IMR-90 (cell line): ENCODE data around the gene UMOD. TPM values are rescaled to one million over a fixed set of nuclear protein-coding genes. Genes with fewer than 3 reads are reported as not detected.

Experiments used
- ATAC-seq: fragments of 200-7000 bp; cut with Tn5 transposase; 2 replicates; pipeline ENCODE4 v1.9.1; 2020; ENCODE audit warnings: low read depth, mild to moderate bottlenecking, moderate library complexity
- BruUV-seq: library from RNA; stranded (reverse); fragments of 400-500 nt; replicated peaks from 2 replicates; lab custom pipeline; 2021; lab: Mats Ljungman, UMichigan
- CTCF ChIA-PET: fragments of 300-600 bp; formaldehyde crosslinking; extraction: SDS; loops from one replicate; lab custom pipeline; 2021; ENCODE audit warnings: antibody characterized with exemption; lab: Yijun Ruan, JAX
- POLR2A ChIA-PET: fragments of 300-600 bp; sonication (Branson Sonifier 250); formaldehyde crosslinking; loops from one replicate; lab custom pipeline; 2022; ENCODE audit warnings: antibody characterized with exemption; ENCODE audit not compliant: unreplicated experiment; lab: Charles Lee
- DNase-seq: peaks from one replicate; pipeline ENCODE4 v3.0.0; 2013
- H2AFZ ChIP-seq: replicated peaks from 2 replicates; pipeline ENCODE3; 2013; ENCODE audit warnings: low read length, mild to moderate bottlenecking; ENCODE audit not compliant: poor library complexity
- H2AK5ac ChIP-seq: 2 replicates; pipeline ENCODE4 v1.6.1; 2013; ENCODE audit warnings: low read depth, low read length, inconsistent platforms
- H2AK9ac ChIP-seq: replicated peaks from 2 replicates; pipeline ENCODE3; 2013; ENCODE audit warnings: mild to moderate bottlenecking, low read depth, low read length, moderate library complexity; ENCODE audit not compliant: poor library complexity
- H2BK120ac ChIP-seq: 2 replicates; pipeline ENCODE4 v1.6.1; 2013; ENCODE audit warnings: low read depth, low read length, inconsistent platforms
- H2BK15ac ChIP-seq: 3 replicates; pipeline ENCODE4 v1.6.1; 2013; ENCODE audit warnings: low read depth, low read length, inconsistent platforms
- H2BK20ac ChIP-seq: 2 replicates; pipeline ENCODE4 v1.6.1; 2013; ENCODE audit warnings: low read depth, mild to moderate bottlenecking, inconsistent platforms, low read length, moderate library complexity
- H2BK5ac ChIP-seq: 2 replicates; pipeline ENCODE4 v1.6.1; 2013; ENCODE audit warnings: mild to moderate bottlenecking, low read depth, low read length, inconsistent platforms; ENCODE audit not compliant: poor library complexity, severe bottlenecking
- H3K14ac ChIP-seq: replicated peaks from 2 replicates; pipeline ENCODE4 v1.6.1; 2013; ENCODE audit warnings: low read depth, low read length, inconsistent platforms
- H3K18ac ChIP-seq: 2 replicates; pipeline ENCODE4 v1.6.1; 2013; ENCODE audit warnings: low read depth, low read length, control low read depth
- H3K23ac ChIP-seq: 2 replicates; pipeline ENCODE4 v1.6.1; 2013; ENCODE audit warnings: low read depth, low read length, inconsistent platforms
- H3K27ac ChIP-seq: 2 replicates; pipeline ENCODE4 v1.5.1; 2013; ENCODE audit warnings: mild to moderate bottlenecking, control low read depth, low read length; ENCODE audit not compliant: insufficient read depth
- H3K27me3 ChIP-seq: 2 replicates; pipeline ENCODE4 v1.6.1; 2013; ENCODE audit warnings: low read length; ENCODE audit not compliant: control insufficient read depth, insufficient read depth
- H3K36me3 ChIP-seq: 2 replicates; pipeline ENCODE4 v1.6.1; 2013; ENCODE audit warnings: low read length, mixed read lengths; ENCODE audit not compliant: control insufficient read depth, insufficient read depth
- H3K4ac ChIP-seq: 2 replicates; pipeline ENCODE4 v1.6.1; 2013; ENCODE audit warnings: low read depth, low read length, inconsistent platforms
- H3K4me1 ChIP-seq: 2 replicates; pipeline ENCODE4 v1.6.1; 2013; ENCODE audit warnings: low read length, mixed read lengths; ENCODE audit not compliant: control insufficient read depth, insufficient read depth
- H3K4me2 ChIP-seq: 2 replicates; pipeline ENCODE4 v1.6.1; 2013; ENCODE audit warnings: low read depth, mild to moderate bottlenecking, control low read depth, low read length, moderate library complexity
- H3K4me3 ChIP-seq: 2 replicates; pipeline ENCODE4 v1.5.1; 2013; ENCODE audit warnings: low read depth, mild to moderate bottlenecking, control low read depth, low read length, moderate library complexity; ENCODE audit not compliant: insufficient read depth
- H3K56ac ChIP-seq: 2 replicates; pipeline ENCODE4 v1.6.1; 2013; ENCODE audit warnings: low read length, inconsistent platforms; ENCODE audit not compliant: insufficient read depth; ENCODE audit errors: extremely low read depth
- H3K79me1 ChIP-seq, 2 experiments: 2 replicates each; pipeline ENCODE4 v1.6.1; 2013; ENCODE audit warnings: low read length in 2 of 2, inconsistent platforms in 1 of 2, low read depth in 1 of 2
- H3K9ac ChIP-seq: 2 replicates; pipeline ENCODE4 v1.6.1; 2013; ENCODE audit warnings: low read depth, low read length, control low read depth
- H3K9me1 ChIP-seq: 2 replicates; pipeline ENCODE4 v1.6.1; 2013; ENCODE audit warnings: low read length, inconsistent platforms; ENCODE audit not compliant: insufficient read depth
- H3K9me3 ChIP-seq: 2 replicates; pipeline ENCODE4 v1.6.1; 2013; ENCODE audit warnings: low read length; ENCODE audit not compliant: control insufficient read depth, insufficient read depth
- H4K20me1 ChIP-seq: 2 replicates; pipeline ENCODE4 v1.6.1; 2013; ENCODE audit warnings: low read length, inconsistent platforms; ENCODE audit not compliant: insufficient read depth
- H4K5ac ChIP-seq: 2 replicates; pipeline ENCODE4 v1.6.1; 2013; ENCODE audit warnings: mild to moderate bottlenecking, low read depth, low read length, control low read depth
- H4K8ac ChIP-seq, 2 experiments: 2 replicates each; pipeline ENCODE4 v1.6.1; 2013; ENCODE audit warnings: low read depth in 2 of 2, low read length in 2 of 2, control low read depth in 1 of 2, inconsistent platforms in 1 of 2
- H4K91ac ChIP-seq: 2 replicates; pipeline ENCODE4 v1.6.1; 2013; ENCODE audit warnings: low read depth, low read length, inconsistent platforms; ENCODE audit not compliant: insufficient read depth
- CEBPB ChIP-seq: IDR thresholded peaks from 2 replicates; pipeline ENCODE4 v1.6.1; 2012; ENCODE audit warnings: low read depth, low read length, improper control_type of control experiment
- CHD1 ChIP-seq: IDR thresholded peaks from 2 replicates; pipeline ENCODE4 v1.6.1; 2012; ENCODE audit warnings: low read depth, low read length, improper control_type of control experiment
- CTCF ChIP-seq: conservative IDR thresholded peaks from 2 replicates; pipeline ENCODE4 v1.5.1; 2012; ENCODE audit warnings: mild to moderate bottlenecking, low read depth, low read length, improper control_type of control experiment
- FOS ChIP-seq: fragments of 150-350 bp; IDR thresholded peaks from 2 replicates; pipeline ENCODE4 v1.6.1; 2016; ENCODE audit warnings: low read depth, low read length
- MXI1 ChIP-seq: IDR thresholded peaks from 2 replicates; pipeline ENCODE4 v1.6.1; 2012; ENCODE audit warnings: low read depth, mild to moderate bottlenecking, low read length, moderate library complexity, borderline replicate concordance
- RCOR1 ChIP-seq: IDR thresholded peaks from 2 replicates; pipeline ENCODE4 v1.6.1; 2012; ENCODE audit warnings: mild to moderate bottlenecking, low read length, improper control_type of control experiment; ENCODE audit not compliant: insufficient replicate concordance
- SMC3 ChIP-seq: fragments of 150-350 bp; IDR thresholded peaks from 2 replicates; pipeline ENCODE4 v1.6.1; 2016; ENCODE audit warnings: low read depth, mild to moderate bottlenecking, antibody characterized with exemption, low read length, moderate library complexity
- USF2 ChIP-seq: fragments of 150-350 bp; IDR thresholded peaks from 2 replicates; pipeline ENCODE4 v1.6.1; 2017; ENCODE audit warnings: mild to moderate bottlenecking, antibody characterized with exemption, low read length, low read depth
- WGBS, 2 experiments: methylation state at CpG; one replicate each; pipeline versions ENCODE4 v1.1.5 to v1.1.7; 2013; ENCODE audit warnings: missing lambda C conversion rate in 2 of 2; ENCODE audit not compliant: insufficient read length in 1 of 2; ENCODE audit errors: extremely low coverage in 2 of 2; 5-methylcytosine and 5-hydroxymethylcytosine counted together
- dilution Hi-C: fragments of 300-500 bp; cut with HindIII; formaldehyde crosslinking; loops from one replicate; pipeline ENCODE4 v1.14.3; 2018; ENCODE audit warnings: low sequenced_read_pairs; ENCODE audit not compliant: unreplicated experiment
- in situ Hi-C: fragments of 300-500 bp; cut with MboI; formaldehyde crosslinking; loops from 3 replicates; pipeline ENCODE4 v1.14.3; 2019; ENCODE audit warnings: low sequenced_read_pairs, inconsistent platforms, mixed read lengths
- intact Hi-C: fragments of 100-400 bp; cut with micrococcal nuclease; formaldehyde crosslinking; loops from 2 replicates; pipeline ENCODE4 v1.10.0; 2022
- polyA plus RNA-seq, 3 experiments: library from polyadenylated mRNA; depleted of rRNA; stranded (reverse); fragments of >200 nt; gene quantifications; 2 replicates each; pipeline ENCODE4 v1.2.3, GENCODE V29; 2012; ENCODE audit warnings: low replicate concordance in 1 of 3
- total RNA-seq: library from RNA; depleted of rRNA; stranded (reverse); fragments of >200 nt; gene quantifications from 2 replicates; pipeline ENCODE4 v1.2.3, GENCODE V29; 2012

Gene UMOD
- total and polyA plus RNA-seq, 2 of the 4 experiments (the other 2 are of a cell fraction) = not detected

GRCh38 chr16:20391045-20391444, 38.5 kb upstream of the UMOD start:
- no TSS peak for BruUV-seq
- H2BK15ac ChIP-seq = no peak overlapping the region
- H2BK120ac ChIP-seq = no peak overlapping the region
- ATAC-seq = no peak
- no peak overlapping the region for H4K8ac ChIP-seq
- no peaks in the 10 kb centered on the region for H3K36me3 ChIP-seq
- no peaks in the 10 kb centered on the region for H3K79me1 ChIP-seq
- no peak overlapping the region for H3K4me3 ChIP-seq
- H4K20me1 ChIP-seq = no peaks in the 10 kb centered on the region
- H2AK9ac ChIP-seq = no peak overlapping the region
- DNase-seq = no peak
- H3K9me1 ChIP-seq = no peaks in the 10 kb centered on the region
- no peak overlapping the region for H2BK20ac ChIP-seq
- intact Hi-C loops = no loop called here
- CTCF ChIA-PET = no interaction called here
- H3K4me2 ChIP-seq = no peak overlapping the region
- POLR2A ChIA-PET = no interaction called here
- H3K14ac ChIP-seq = no peak overlapping the region
- H3K27ac ChIP-seq = no peak overlapping the region
- H4K91ac ChIP-seq = no peak overlapping the region
- H3K27me3 ChIP-seq = no peaks in the 10 kb centered on the region
- dilution Hi-C loops = no loop called here
- no peak overlapping the region for H2AFZ ChIP-seq
- in situ Hi-C loops = loop anchor here (25.0 kb wide), 1 partner anchor 779 kb away; no protein-coding TSS in a partner anchor
- no peak overlapping the region for H3K4ac ChIP-seq
- no peak overlapping the region for H3K56ac ChIP-seq
- H3K9me3 ChIP-seq = no peaks in the 10 kb centered on the region; the same call in 1 of the 2 replicates
- H3K18ac ChIP-seq = no peak overlapping the region
- no peak overlapping the region for H2AK5ac ChIP-seq
- no peak overlapping the region for H3K9ac ChIP-seq
- no peaks in the 10 kb centered on the region for H3K4me1 ChIP-seq
- TF ChIP-seq MXI1 (no peak), SMC3 (no peak), RCOR1 (no peak), FOS (no peak), CEBPB (no peak), CHD1 (no peak), CTCF (no peak), USF2 (no peak)
- H2BK5ac ChIP-seq = no peak overlapping the region
- H3K23ac ChIP-seq = no peak overlapping the region
- 41 to 100% methylated on average over 1 to 4 of the region's 5 CpGs for WGBS, 2 experiments
- H4K5ac ChIP-seq = no peak overlapping the region
